Heart left ventricle (tissue), 16 donors: ENCODE measurements around the gene SPATC1L. TPM values are rescaled to one million over a fixed set of nuclear protein-coding genes. Genes with fewer than 3 reads are reported as not detected.
A peak's percentile ranks its signal among the peaks of the same experiment; 100 is the strongest.

Source experiments
- ATAC-seq, 4 donors: fragments of 200-7000 bp; cut with Tn5 transposase; one replicate each; pipeline ENCODE4 v1.9.1; 2020 to 2022; ENCODE audit warnings: moderate library complexity in 4 of 4, mild to moderate bottlenecking in 3 of 4, moderate number of reproducible peaks in 1 of 4
- DNase-seq, 5 donors: peaks; one replicate each; pipeline ENCODE4 v3.0.0-alpha.2; 2020
- H3K27ac ChIP-seq, 12 donors: fragments of 200-600 bp; sonication (generic) in 4 of 12; one replicate each; pipeline versions ENCODE4 v1.5.0 to v1.8.0; 2016 to 2022; ENCODE audit warnings: mild to moderate bottlenecking in 2 of 12
- H3K27me3 ChIP-seq, 9 donors: fragments of 200-600 bp; sonication (generic) in 2 of 9; one replicate each; pipeline versions ENCODE4 v1.5.1 to v1.8.0; 2016 to 2022; ENCODE audit warnings: mild to moderate bottlenecking in 3 of 9
- H3K36me3 ChIP-seq, 9 donors: fragments of 200-600 bp; sonication (generic) in 2 of 9; one replicate each; pipeline versions ENCODE4 v1.5.0 to v1.8.0; 2018 to 2022; ENCODE audit warnings: mild to moderate bottlenecking in 2 of 9
- H3K4me1 ChIP-seq, 12 donors: fragments of 200-600 bp; sonication (generic) in 4 of 12; one replicate each; pipeline versions ENCODE4 v1.5.0 to v1.8.0; 2016 to 2022; ENCODE audit warnings: mild to moderate bottlenecking in 3 of 12
- H3K4me3 ChIP-seq, 12 donors: fragments of 200-600 bp; sonication (generic) in 4 of 12; one replicate each; pipeline versions ENCODE4 v1.5.0 to v1.8.0; 2017 to 2022; ENCODE audit warnings: mild to moderate bottlenecking in 9 of 12, moderate library complexity in 4 of 12
- H3K9me3 ChIP-seq, 12 donors: fragments of 200-600 bp; sonication (generic) in 4 of 12; one replicate each; pipeline versions ENCODE4 v1.5.0 to v1.8.0; 2016 to 2022; ENCODE audit warnings: mild to moderate bottlenecking in 1 of 12
- POLR2A ChIP-seq, 2 donors: fragments of 450-650 bp; IDR thresholded peaks; one replicate each; pipeline ENCODE4 v1.6.1; 2017; ENCODE audit warnings: antibody characterized with exemption in 2 of 2, mild to moderate bottlenecking in 2 of 2, moderate library complexity in 2 of 2
- WGBS, 4 donors: extraction: QIAGEN DNeasy Blood & Tissue Kit in 2 of 4; methylation state at CpG; one replicate each; pipeline versions ENCODE4 v1.1.5 to v1.1.7; 2013 to 2018; 5-methylcytosine and 5-hydroxymethylcytosine counted together
- intact Hi-C, 10 donors: fragments of 100-400 bp; cut with DNase I; formaldehyde crosslinking; loops; one replicate each; pipeline versions ENCODE4 v1.11.1 to v1.14.2; 2022
- polyA plus RNA-seq, 2 donors: library from polyadenylated mRNA; stranded (reverse); fragments of 200-250 nt; gene quantifications; one replicate each; pipeline ENCODE4 v1.2.3, GENCODE V29; 2013
- total RNA-seq, 9 donors: library from RNA; depleted of rRNA in 2 of 9; stranded (reverse); fragments of >200 nt in 2 of 9; fragmentation: NEBNext Ultra II Directional in 3 of 9; extraction: Animal tissue kit (Norgen Biotek cat#: 25700) in 3 of 9; gene quantifications; one replicate each; pipeline versions ENCODE4 v1.1.0 to v1.2.4, GENCODE V29; 2016 to 2023
- TF ChIP-seq, protein P1 (sequence below), 12 donors: fragments of 200-600 bp; sonication (generic) in 4 of 12; IDR thresholded peaks; one replicate each; pipeline versions ENCODE4 v1.5.0 to v1.8.0; 2018 to 2022; ENCODE audit warnings: antibody characterized with exemption in 12 of 12, mild to moderate bottlenecking in 5 of 12
- donor health status: ischemic (EF 13 %, LVEDD 7.1; RV severe dilation, severe dysfunction).
- donor health status: healthy with polysubstance abuse.
- donor health status: DM: no; HTN: yes; CAD: no.
- donor health status: DM: no; HTN: no; CAD: no.
- donor health status: ischemic (EF 25% LVEDD 6.9; RV normal size, moderate dysfunction).
- donor health status: ischemic (EF 25% LVEDD 5.7; RV mildly dilated, moderate dysfunction).
- donor health status: healthy.
- donor health status: DM: yes; HTN: yes; CAD: no.
- donor health status: ischemic (EF 35%, LVEDD 5.7; RV mildly dilated, moderate dysfunction).
- donor health status: nonischemic (EF 11% LVEDD 7.7; RV severe dilation, severe dysfunction).
- donor health status: DM: yes; HTN: yes; CAD: no.
- donor health status: PGD.
- donor health status: ischemic (EF 29% LVEDD 5.4; RV normal size, mild dysfunction).
- donor health status: nonischemic (EF 23%, LVEDD 6.1; RV moderate dilation, normal function).

SPATC1L gene
- total and polyA plus RNA-seq, 11 donors, result 4.9 to 16.8 (median 10.6) TPM

DNA sequence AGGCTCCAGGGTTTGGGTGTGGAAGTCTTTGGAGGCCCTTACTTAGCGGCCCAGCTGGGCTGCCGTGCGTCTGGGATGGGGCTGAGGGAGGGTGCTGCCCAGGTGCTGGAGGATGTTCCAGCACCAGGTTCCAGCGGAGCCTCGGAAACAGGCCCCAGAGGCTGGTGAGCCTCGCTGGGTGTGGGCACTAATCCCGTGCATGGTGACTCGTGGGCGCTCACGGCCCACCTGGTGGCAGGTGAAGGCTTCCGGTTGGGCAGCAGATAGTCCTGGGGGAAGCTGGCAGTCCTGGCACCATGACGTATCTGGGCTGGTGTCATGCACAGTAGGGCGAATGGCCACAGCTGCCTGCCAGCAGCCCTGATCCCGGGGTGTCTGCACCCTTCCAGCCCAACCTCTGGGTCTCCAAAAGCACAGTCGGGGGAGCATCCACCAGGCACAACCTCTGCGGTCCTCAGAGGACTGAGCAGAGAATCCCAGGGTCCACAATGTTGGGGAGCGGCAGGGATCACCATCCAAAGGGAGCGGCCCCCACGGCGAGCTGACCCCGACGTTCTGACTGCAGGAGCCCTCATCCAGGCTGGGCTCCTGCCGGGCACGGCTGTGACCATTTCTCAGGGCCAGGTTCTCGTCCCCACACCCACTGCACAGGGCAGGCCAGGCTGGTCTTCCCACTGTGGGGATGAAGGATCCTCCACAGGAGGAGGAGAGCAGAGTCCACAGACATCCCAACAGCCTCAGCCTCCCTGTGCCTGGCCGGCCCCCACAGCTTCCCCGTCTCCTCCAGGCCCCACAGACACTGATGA lies 54.2 kb downstream of the SPATC1L start:
- Histone ChIP-seq H3K4me3 (no peak overlapping the region), H3K27me3 (no peaks in the 10 kb centered on the region), H3K27ac (peak overlapping the region in 2 of 12 donors; percentile 47 to 70), H3K36me3 (peaks cover 0 to 36% (median 19%) of the 10 kb centered on the region in 9 donors), H3K9me3 (no peaks in the 10 kb centered on the region), H3K4me1 (peaks cover 0 to 18% (median 5%) of the 10 kb centered on the region in 12 donors)
- DNase-seq (peak in 3 of 5 donors; percentile 18 to 54 (median 29)), ATAC-seq (no peak)
- TF ChIP-seq POLR2A (IDR thresholded peaks at IDR 0.05), result no peak
- TF ChIP-seq, protein P1, sequence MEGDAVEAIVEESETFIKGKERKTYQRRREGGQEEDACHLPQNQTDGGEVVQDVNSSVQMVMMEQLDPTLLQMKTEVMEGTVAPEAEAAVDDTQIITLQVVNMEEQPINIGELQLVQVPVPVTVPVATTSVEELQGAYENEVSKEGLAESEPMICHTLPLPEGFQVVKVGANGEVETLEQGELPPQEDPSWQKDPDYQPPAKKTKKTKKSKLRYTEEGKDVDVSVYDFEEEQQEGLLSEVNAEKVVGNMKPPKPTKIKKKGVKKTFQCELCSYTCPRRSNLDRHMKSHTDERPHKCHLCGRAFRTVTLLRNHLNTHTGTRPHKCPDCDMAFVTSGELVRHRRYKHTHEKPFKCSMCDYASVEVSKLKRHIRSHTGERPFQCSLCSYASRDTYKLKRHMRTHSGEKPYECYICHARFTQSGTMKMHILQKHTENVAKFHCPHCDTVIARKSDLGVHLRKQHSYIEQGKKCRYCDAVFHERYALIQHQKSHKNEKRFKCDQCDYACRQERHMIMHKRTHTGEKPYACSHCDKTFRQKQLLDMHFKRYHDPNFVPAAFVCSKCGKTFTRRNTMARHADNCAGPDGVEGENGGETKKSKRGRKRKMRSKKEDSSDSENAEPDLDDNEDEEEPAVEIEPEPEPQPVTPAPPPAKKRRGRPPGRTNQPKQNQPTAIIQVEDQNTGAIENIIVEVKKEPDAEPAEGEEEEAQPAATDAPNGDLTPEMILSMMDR (IDR thresholded peaks at IDR 0.05), result no peak
- intact Hi-C loops, result loop anchor here in 1 of 10 donors (2.0 kb wide), 1 partner anchor 19 kb away; no protein-coding TSS in a partner anchor
- 81 to 92% (median 86%) methylated on average over 5 to 27 of the region's 27 CpGs for WGBS, 4 donors

DNA sequence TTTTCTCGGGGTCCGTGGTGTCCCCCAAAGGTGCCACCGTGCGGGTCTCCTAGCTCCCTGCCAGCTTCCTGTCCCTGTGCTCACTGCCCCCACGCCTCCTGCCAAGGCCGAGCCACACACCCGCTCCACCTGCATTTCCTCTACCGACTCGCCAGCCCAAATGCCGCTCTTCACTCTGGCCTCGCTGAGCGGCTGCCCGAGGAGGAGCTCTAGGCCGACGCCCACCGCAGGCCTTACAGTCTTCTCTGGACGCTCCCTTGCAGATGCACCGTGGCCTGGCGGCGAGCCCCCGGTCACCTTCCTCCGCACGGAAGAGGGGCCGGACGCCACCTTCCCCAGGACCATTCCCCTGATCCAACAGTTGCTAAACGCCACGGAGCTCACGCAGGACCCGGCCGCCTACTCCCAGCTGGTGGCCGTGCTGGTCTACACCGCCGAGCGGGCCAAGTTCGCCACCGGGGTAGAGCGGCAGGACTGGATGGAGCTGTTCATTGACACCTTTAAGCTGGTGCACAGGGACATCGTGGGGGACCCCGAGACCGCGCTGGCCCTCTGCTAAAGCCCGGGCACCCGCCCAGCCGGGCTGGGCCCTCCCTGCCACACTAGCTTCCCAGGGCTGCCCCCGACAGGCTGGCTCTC lies 55.2 kb downstream of the SPATC1L start:
- peaks cover 0 to 18% (median 5%) of the 10 kb centered on the region in 12 donors for H3K4me1 ChIP-seq
- intact Hi-C loops, result loop anchor here in 1 of 10 donors (2.0 kb wide), 1 partner anchor 18 kb away; no protein-coding TSS in a partner anchor
- no peaks in the 10 kb centered on the region for H3K27me3 ChIP-seq
- no peaks in the 10 kb centered on the region for H3K9me3 ChIP-seq
- H3K36me3 ChIP-seq, result peaks cover 0 to 46% (median 20%) of the 10 kb centered on the region in 9 donors
- peak; percentile 0 to 9 (median 4) for ATAC-seq
- DNase-seq, result peak in 3 of 5 donors; percentile 44 to 63 (median 60)
- 75 to 81% (median 78%) methylated on average over 43 to 45 of the region's 45 CpGs for WGBS, 4 donors
- no peak overlapping the region for H3K4me3 ChIP-seq
- TF ChIP-seq, protein P1 (IDR thresholded peaks at IDR 0.05), result no peak
- no peak for TF ChIP-seq POLR2A (IDR thresholded peaks at IDR 0.05)
- H3K27ac ChIP-seq, result peak overlapping the region; percentile 1 to 87 (median 75)

DNA sequence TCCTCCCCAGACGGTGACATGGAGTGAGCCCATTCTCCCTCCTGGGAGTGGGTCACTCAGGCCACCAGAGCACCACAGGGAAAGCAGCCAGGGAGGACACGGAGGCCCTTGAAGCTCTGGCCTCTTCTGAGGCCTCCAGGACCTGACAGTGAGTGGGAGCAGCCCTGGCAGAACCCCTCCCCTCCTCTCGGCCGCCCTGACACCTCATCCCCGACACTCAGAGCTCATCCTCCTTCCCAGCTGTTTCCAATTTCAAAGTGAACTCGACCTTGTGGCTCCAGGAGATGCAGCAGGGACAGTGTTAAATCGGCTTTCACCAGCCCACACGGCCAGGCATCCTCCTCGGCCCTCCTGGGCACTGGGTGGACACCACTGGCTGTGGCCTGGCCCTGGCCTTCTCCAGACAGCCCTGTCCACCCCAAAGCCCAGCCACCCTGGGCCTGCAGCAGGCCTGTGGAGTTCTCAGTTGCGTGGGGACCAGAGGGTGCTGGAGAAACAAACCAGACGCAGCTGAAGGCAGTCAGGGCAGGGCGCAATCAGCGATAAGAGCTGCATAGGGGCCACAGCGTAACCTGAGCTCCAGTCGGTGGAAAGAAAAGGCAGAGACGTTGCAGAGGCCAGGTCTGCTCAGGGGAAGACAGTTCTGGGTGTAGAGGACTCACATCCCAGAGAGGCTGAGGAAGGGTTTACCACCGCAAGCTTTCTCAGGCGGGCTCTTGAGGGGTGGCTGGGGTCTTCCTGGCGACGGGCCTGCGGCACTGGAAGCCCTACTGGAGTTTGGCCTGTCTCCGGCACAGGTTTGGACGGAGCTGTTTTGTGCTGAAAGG lies 55.9 kb downstream of the SPATC1L start:
- TF ChIP-seq POLR2A (IDR thresholded peaks at IDR 0.05), result no peak
- TF ChIP-seq, protein P1 (IDR thresholded peaks at IDR 0.05), result no peak
- Histone ChIP-seq H3K27me3 (no peaks in the 10 kb centered on the region), H3K9me3 (no peaks in the 10 kb centered on the region), H3K27ac (peak overlapping the region; percentile 20 to 87 (median 75)), H3K4me3 (no peak overlapping the region), H3K36me3 (peaks cover 0 to 48% (median 20%) of the 10 kb centered on the region in 9 donors), H3K4me1 (peaks cover 0 to 18% (median 5%) of the 10 kb centered on the region in 12 donors)
- intact Hi-C loops, result loop anchor here in 1 of 10 donors (2.0 kb wide), 1 partner anchor 18 kb away; no protein-coding TSS in a partner anchor
- peak; percentile 72 to 89 (median 83) for ATAC-seq
- DNase-seq, result peak; percentile 76 to 86 (median 77)
- 41 to 56% (median 47%) methylated on average over 23 of the region's 23 CpGs for WGBS, 4 donors
